Fibroblast of mammary gland (primary cell): ENCODE results near the gene TMEM266.

Experiments used
- DNase-seq: peaks from one replicate; pipeline ENCODE4 v3.0.0-alpha.2; 2010; ENCODE audit warnings: low read depth
- H3K4me3 ChIP-seq: 2 replicates; pipeline ENCODE4 v1.5.1; 2011; ENCODE audit warnings: low read depth, mild to moderate bottlenecking, low read length, moderate library complexity; ENCODE audit not compliant: control insufficient read depth
- CTCF ChIP-seq: conservative IDR thresholded peaks from 2 replicates; pipeline ENCODE4 v1.5.1; 2011; ENCODE audit warnings: low read depth, low read length, inconsistent platforms; ENCODE audit not compliant: control insufficient read depth, insufficient read depth

The TMEM266 gene

GRCh38 chr15:76058714-76059319 is 968 bp upstream of the TMEM266 start:
- TF ChIP-seq CTCF: peak; percentile 5
- H3K4me3 ChIP-seq: peak overlapping the region; percentile 38
- DNase-seq: peak; percentile 10

DNA sequence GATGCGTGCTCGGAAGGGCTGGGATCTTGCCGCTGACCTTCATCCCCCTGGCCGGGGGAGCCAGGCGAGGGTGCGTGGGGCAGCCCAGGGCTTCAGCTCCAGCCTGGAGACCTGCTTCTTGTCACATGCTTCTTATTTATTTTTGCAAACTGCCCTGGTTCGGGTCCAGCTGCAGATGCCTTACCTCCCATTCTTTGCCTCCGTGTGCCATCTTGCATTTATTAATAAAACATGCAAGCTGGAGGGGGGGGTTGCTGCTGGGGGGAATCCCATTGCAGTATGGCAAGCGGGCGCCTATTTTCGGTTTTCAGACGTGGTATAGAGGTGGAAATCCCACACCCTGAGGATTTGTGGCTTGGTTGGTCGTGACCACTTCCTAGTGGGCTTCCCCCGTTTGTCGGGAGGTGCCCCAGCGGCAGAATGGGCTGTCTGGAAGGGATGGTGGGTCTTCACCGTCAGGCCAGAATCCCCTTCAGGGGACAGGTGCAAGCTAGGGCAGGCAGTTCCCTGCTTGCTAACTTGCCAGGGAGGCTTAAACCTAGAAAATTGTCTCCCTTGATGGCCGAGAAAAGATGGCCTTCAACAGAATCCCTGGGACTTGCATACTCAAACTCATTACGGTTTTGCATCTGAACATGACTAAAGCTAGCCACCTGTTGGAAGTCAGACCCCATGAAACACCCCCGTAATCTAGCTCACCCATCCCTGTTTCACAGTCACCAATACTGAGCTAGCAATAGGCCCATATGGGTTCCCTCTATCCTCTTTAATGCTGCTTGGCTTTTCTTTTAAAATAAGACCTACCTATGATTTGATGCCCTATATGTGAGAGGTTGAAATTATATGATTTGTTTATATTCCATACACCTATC is 569 bp downstream of the TMEM266 start:
- H3K4me3 ChIP-seq: peak overlapping the region; percentile 29
- no peak for TF ChIP-seq CTCF
- no peak for DNase-seq

- TF ChIP-seq CTCF: no peak
- DNase-seq: no peak
- H3K4me3 ChIP-seq: no peak overlapping the region
Observed at GRCh38 chr15:76061700-76062099, 1.9 kb downstream of the TMEM266 start.

DNA sequence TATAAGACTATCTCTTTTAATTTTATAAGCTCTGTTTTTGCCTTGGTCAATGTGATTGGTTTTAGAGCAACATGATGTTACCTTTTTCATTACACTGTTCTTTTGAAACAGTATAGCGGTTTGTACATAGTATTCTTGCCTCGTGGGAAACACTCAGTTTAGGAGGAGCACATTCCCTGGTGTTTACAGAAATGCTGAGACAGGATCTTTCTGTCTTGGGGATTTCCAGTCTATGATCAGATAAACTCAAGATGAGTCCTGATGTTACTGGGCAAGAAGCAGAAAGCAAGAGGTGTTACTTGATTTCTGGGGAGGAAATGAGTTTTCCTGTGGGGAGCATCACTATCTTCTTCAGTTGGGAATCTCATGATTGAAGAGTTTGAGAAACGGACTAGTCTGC is 2.5 kb downstream of the TMEM266 start:
- H3K4me3 ChIP-seq: no peak overlapping the region
- no peak for TF ChIP-seq CTCF
- DNase-seq: no peak

DNA sequence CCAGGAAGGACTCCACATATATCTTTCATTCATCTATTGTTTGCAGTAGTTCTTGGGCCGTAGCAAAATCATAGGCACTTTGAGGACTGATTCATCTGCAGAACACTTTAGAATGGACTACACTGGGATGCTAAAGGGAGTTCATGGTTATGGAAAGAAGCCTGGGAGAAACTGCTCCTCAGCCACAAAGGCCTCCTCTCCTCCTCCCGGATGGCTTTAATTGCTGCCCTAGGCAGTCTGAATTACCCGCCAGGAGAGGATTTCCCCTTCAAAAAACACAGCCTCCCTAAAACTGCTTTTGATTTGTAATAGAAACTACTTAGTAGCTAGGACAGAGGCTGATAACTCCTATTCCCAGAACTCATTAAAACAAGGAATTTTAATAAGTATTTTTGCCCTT is 4.6 kb downstream of the TMEM266 start:
- TF ChIP-seq CTCF: no peak
- H3K4me3 ChIP-seq: no peak overlapping the region
- no peak for DNase-seq

GRCh38 chr15:76065245-76065644 is 5.5 kb downstream of the TMEM266 start:
- DNase-seq: no peak
- no peak for TF ChIP-seq CTCF
- H3K4me3 ChIP-seq: no peak overlapping the region
